H1 (cell line): Measurements from ENCODE around the gene RAVER2. TPM values are rescaled to one million over a fixed set of nuclear protein-coding genes. Genes with fewer than 3 reads are reported as not detected.

Source experiments
- CTCF ChIA-PET: fragments of 300-600 bp; sonication (Branson Sonifier 250); formaldehyde crosslinking; loops from one replicate; lab custom pipeline; 2021; ENCODE audit not compliant: partially characterized antibody; lab: Charles Lee
- POLR2A ChIA-PET: fragments of 300-600 bp; sonication (Branson Sonifier 250); formaldehyde crosslinking; loops from one replicate; lab custom pipeline; 2021; ENCODE audit warnings: inconsistent platforms; ENCODE audit not compliant: partially characterized antibody; lab: Charles Lee
- DNase-seq, 2 experiments: peaks; one replicate each; pipeline versions ENCODE4 v3.0.0 to v3.0.0-alpha.2; 2010 to 2022; ENCODE audit warnings: low spot score in 2 of 2, low read depth in 1 of 2, mixed read lengths in 1 of 2
- FAIRE-seq: peaks from 2 replicates; lab custom pipeline; 2011; peaks lifted over from hg19 to GRCh38; lab: Jason Lieb, UNC
- H2AFZ ChIP-seq: 2 replicates; pipeline ENCODE4 v1.8.1; 2012; ENCODE audit warnings: low read length, inconsistent platforms
- H2AK5ac ChIP-seq: 2 replicates; pipeline ENCODE4 v1.6.1; 2013; ENCODE audit warnings: low read depth, low read length
- H2BK120ac ChIP-seq: replicated peaks from 2 replicates; pipeline ENCODE3; 2013; ENCODE audit warnings: low read depth, low read length, inconsistent platforms
- H2BK12ac ChIP-seq: 2 replicates; pipeline ENCODE4 v1.6.1; 2013; ENCODE audit warnings: low read depth, low read length
- H2BK15ac ChIP-seq: 2 replicates; pipeline ENCODE4 v1.6.1; 2013; ENCODE audit warnings: low read length
- H2BK20ac ChIP-seq: 2 replicates; pipeline ENCODE4 v1.6.1; 2013; ENCODE audit warnings: low read length
- H2BK5ac ChIP-seq: 2 replicates; pipeline ENCODE4 v1.6.1; 2013; ENCODE audit warnings: low read depth, low read length
- H3K14ac ChIP-seq: 2 replicates; pipeline ENCODE4 v1.6.1; 2013; ENCODE audit warnings: inconsistent platforms; ENCODE audit not compliant: insufficient read length
- H3K18ac ChIP-seq: 2 replicates; pipeline ENCODE4 v1.6.1; 2013; ENCODE audit warnings: low read length; ENCODE audit errors: extremely low read depth
- H3K23ac ChIP-seq: 2 replicates; pipeline ENCODE4 v1.6.1; 2013; ENCODE audit warnings: inconsistent platforms; ENCODE audit not compliant: insufficient read length
- H3K23me2 ChIP-seq: 2 replicates; pipeline ENCODE4 v1.6.1; 2013; ENCODE audit warnings: low read depth, low read length
- H3K27ac ChIP-seq: 2 replicates; pipeline ENCODE4 v1.6.1; 2011; ENCODE audit warnings: low read depth, low read length, inconsistent platforms
- H3K27me3 ChIP-seq, 4 experiments: replicated peaks in 1 of 4; 1 replicate in 1 of 4; 2 replicates in 3 of 4; pipeline versions ENCODE4 v1.6.1 to v1.8.1; 2011 to 2013; ENCODE audit warnings: low read length in 3 of 4, mild to moderate bottlenecking in 3 of 4, inconsistent platforms in 2 of 4, mixed read lengths in 2 of 4, moderate library complexity in 1 of 4; ENCODE audit not compliant: control insufficient read depth in 3 of 4, insufficient read depth in 3 of 4; ENCODE audit errors: extremely low read depth in 1 of 4
- H3K36me3 ChIP-seq, 4 experiments: 2 replicates each; pipeline versions ENCODE4 v1.6.1 to v1.8.1; 2011 to 2013; ENCODE audit warnings: mild to moderate bottlenecking in 4 of 4, low read length in 3 of 4, moderate library complexity in 2 of 4, control low read depth in 1 of 4, inconsistent platforms in 1 of 4; ENCODE audit not compliant: insufficient read depth in 4 of 4, control insufficient read depth in 2 of 4
- H3K4ac ChIP-seq: replicated peaks from 2 replicates; pipeline ENCODE3; 2013; ENCODE audit warnings: low read length, low read depth, mixed read lengths, inconsistent platforms; ENCODE audit not compliant: insufficient read length
- H3K4me1 ChIP-seq, 4 experiments: replicated peaks in 1 of 4; 1 replicate in 1 of 4; 2 replicates in 3 of 4; pipeline versions ENCODE4 v1.6.1 to v1.8.1; 2011 to 2013; ENCODE audit warnings: low read length in 3 of 4, inconsistent platforms in 2 of 4, mixed read lengths in 1 of 4; ENCODE audit not compliant: insufficient read depth in 4 of 4, control insufficient read depth in 3 of 4
- H3K4me2 ChIP-seq, 2 experiments: 2 replicates each; pipeline versions ENCODE4 v1.6.1 to v1.8.1; 2011 to 2013; ENCODE audit warnings: low read depth in 2 of 2, low read length in 2 of 2, control low read depth in 1 of 2, inconsistent platforms in 1 of 2, mild to moderate bottlenecking in 1 of 2; ENCODE audit not compliant: insufficient read depth in 1 of 2
- H3K4me3 ChIP-seq, 4 experiments: fragments of 200-600, 300-600 bp in 1 of 4; sonication (generic), shearing (Covaris generic), sonication (Bioruptor Twin) in 1 of 4; 2 replicates each; pipeline versions ENCODE4 v1.5.1 to v1.8.1; 2011 to 2016; ENCODE audit warnings: low read length in 4 of 4, low read depth in 3 of 4, control low read depth in 2 of 4, inconsistent platforms in 2 of 4, mild to moderate bottlenecking in 2 of 4, mixed read lengths in 1 of 4, moderate library complexity in 1 of 4; ENCODE audit not compliant: insufficient read depth in 2 of 4; ENCODE audit errors: extremely low read depth in 1 of 4
- H3K56ac ChIP-seq: replicated peaks from 2 replicates; pipeline ENCODE3; 2013; ENCODE audit warnings: low read depth, mild to moderate bottlenecking, mixed read lengths, low read length, inconsistent platforms; ENCODE audit not compliant: insufficient read length
- H3K79me1 ChIP-seq: 2 replicates; pipeline ENCODE4 v1.6.1; 2013; ENCODE audit warnings: low read depth, low read length, control low read depth
- H3K79me2 ChIP-seq, 2 experiments: 2 replicates each; pipeline versions ENCODE4 v1.6.1 to v1.8.1; 2012 to 2013; ENCODE audit warnings: low read length in 2 of 2, mild to moderate bottlenecking in 2 of 2, inconsistent platforms in 1 of 2; ENCODE audit not compliant: insufficient read depth in 2 of 2, control insufficient read depth in 1 of 2
- H3K9ac ChIP-seq, 4 experiments: replicated peaks in 1 of 4; 1 replicate in 1 of 4; 2 replicates in 3 of 4; pipeline versions ENCODE4 v1.6.1 to v1.8.1; 2011 to 2013; ENCODE audit warnings: low read depth in 3 of 4, low read length in 3 of 4, control low read depth in 2 of 4, mild to moderate bottlenecking in 2 of 4, moderate library complexity in 2 of 4, inconsistent platforms in 1 of 4; ENCODE audit errors: extremely low read depth in 1 of 4
- H3K9me3 ChIP-seq, 2 experiments: 2 replicates each; pipeline versions ENCODE4 v1.6.1 to v1.8.1; 2012 to 2013; ENCODE audit warnings: mild to moderate bottlenecking in 2 of 2, moderate library complexity in 2 of 2, control low read depth in 1 of 2, inconsistent platforms in 1 of 2, low read depth in 1 of 2, low read length in 1 of 2, mixed read lengths in 1 of 2; ENCODE audit not compliant: insufficient read depth in 2 of 2
- H4K20me1 ChIP-seq, 2 experiments: replicated peaks in 1 of 2; 2 replicates each; pipeline versions ENCODE3 to v1.8.1; 2011 to 2013; ENCODE audit warnings: inconsistent platforms in 2 of 2, low read length in 2 of 2, mild to moderate bottlenecking in 1 of 2; ENCODE audit not compliant: insufficient read depth in 2 of 2, control insufficient read depth in 1 of 2
- H4K5ac ChIP-seq: 2 replicates; pipeline ENCODE4 v1.6.1; 2013; ENCODE audit warnings: low read length, low read depth, mixed read lengths, inconsistent platforms; ENCODE audit not compliant: insufficient read length
- H4K8ac ChIP-seq: 2 replicates; pipeline ENCODE4 v1.8.0; 2013; ENCODE audit warnings: mild to moderate bottlenecking, moderate library complexity, low read length, inconsistent platforms; ENCODE audit not compliant: insufficient read depth; ENCODE audit errors: extremely low read depth
- H4K91ac ChIP-seq: replicated peaks from 2 replicates; pipeline ENCODE3; 2013; ENCODE audit warnings: low read length, mixed read lengths, inconsistent platforms; ENCODE audit not compliant: insufficient read length
- CHD2 ChIP-seq: IDR thresholded peaks from 2 replicates; pipeline ENCODE4 v1.6.1; 2012; ENCODE audit warnings: low read length, improper control_type of control experiment
- WGBS, 2 experiments: shearing (Covaris generic) in 1 of 2; methylation state at CpG; one replicate each; pipeline versions ENCODE4 v1.1.6 to v1.1.7; 2013 to 2015; ENCODE audit warnings: low lambda C conversion rate in 2 of 2, mixed read lengths in 2 of 2, inconsistent platforms in 1 of 2, low coverage in 1 of 2, missing lambda C conversion rate in 1 of 2; ENCODE audit not compliant: insufficient replicate concordance in 2 of 2, insufficient coverage in 1 of 2, insufficient read length in 1 of 2; ENCODE audit errors: extremely low coverage in 1 of 2, missing lambda C conversion rate in 1 of 2; 5-methylcytosine and 5-hydroxymethylcytosine counted together
- polyA plus RNA-seq, 7 experiments: library from polyadenylated mRNA; depleted of rRNA in 3 of 7; stranded (reverse) in 5 of 7; unstranded in 2 of 7; fragments of >200 nt in 5 of 7; fragments of 200-250 nt in 2 of 7; gene quantifications; 1 replicate in 5 of 7; 2 replicates in 1 of 7; 4 replicates in 1 of 7; pipeline versions ENCODE4 v1.2.1 to v1.2.3, GENCODE V29; 2011 to 2013; ENCODE audit warnings: missing spikeins in 2 of 7, mixed read lengths in 2 of 7
- total RNA-seq: library from RNA; stranded (reverse); fragmentation: NEBNext Ultra II Directional; extraction: Animal tissue kit (Norgen Biotek cat#: 25700); gene quantifications from 2 replicates; pipeline ENCODE4 v1.2.1, GENCODE V29; 2021

Gene RAVER2
- total and polyA plus RNA-seq, 2 of the 8 experiments (the other 6 are each of a cell fraction or from before 2014, with no cell fraction given) = 10.5 to 19.5 TPM

DNA sequence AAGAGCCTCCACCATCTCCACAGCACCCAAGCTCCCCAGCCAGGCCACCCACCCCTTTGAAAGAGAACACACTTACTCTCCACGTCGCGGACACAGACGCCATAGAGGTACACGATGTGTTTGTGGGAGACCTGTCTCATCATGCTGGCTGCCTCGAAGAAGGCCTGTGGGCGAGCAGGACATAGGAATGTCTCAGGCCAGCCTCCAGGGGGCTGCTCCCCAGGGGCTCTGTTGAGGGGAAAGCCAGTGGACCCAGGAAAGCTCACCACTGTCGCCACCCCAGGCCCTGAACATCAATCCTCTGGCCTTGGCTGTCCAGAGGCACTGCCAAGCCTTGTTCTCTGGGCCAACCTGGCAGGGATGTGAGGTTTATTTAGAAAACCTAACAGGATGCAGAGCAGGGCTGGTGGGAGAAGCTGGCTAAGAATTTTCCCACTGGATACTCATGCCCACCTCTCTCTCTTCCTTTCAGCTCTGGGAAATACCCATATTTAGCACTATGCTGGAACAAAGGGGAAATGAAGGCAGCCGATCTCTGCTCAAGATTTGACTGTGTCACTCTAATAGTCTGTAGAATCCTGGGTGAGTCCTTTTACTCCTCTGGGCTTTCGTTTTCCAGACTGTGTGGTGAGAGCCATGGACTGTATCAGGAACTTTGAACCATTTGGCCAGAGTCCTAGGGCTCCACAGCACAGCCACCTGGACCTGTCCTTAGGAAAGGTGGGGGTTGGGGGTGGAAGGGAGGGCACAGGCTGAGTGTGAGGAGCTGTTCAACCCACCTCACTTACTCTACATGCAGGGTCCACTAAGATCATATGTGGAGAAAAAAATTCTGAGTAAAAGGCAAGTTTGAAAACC, 101.9 kb downstream of the RAVER2 start:
- no peak overlapping the region for H3K4ac ChIP-seq
- no peaks in the 10 kb centered on the region for H3K27me3 ChIP-seq
- no peak overlapping the region for H3K27ac ChIP-seq
- FAIRE-seq = no peak
- H3K4me3 ChIP-seq = no peak overlapping the region
- no peaks in the 10 kb centered on the region; a peak in 1 of 8 replicates for H3K36me3 ChIP-seq
- no peaks in the 10 kb centered on the region for H3K79me1 ChIP-seq
- H3K9ac ChIP-seq = no peak overlapping the region
- CTCF ChIA-PET = interaction anchor here (0.6 to 1.3 kb wide), 2 partner anchors 10 to 63 kb away, joined by 3 to 4 read pairs; no protein-coding TSS in a partner anchor
- H2AK5ac ChIP-seq = no peak overlapping the region
- DNase-seq = no peak
- no peaks in the 10 kb centered on the region for H3K23me2 ChIP-seq
- H2BK15ac ChIP-seq = no peak overlapping the region
- H4K20me1 ChIP-seq = peaks cover 0 to 2% of the 10 kb centered on the region in 2 experiments
- no peaks in the 10 kb centered on the region for H3K9me3 ChIP-seq
- H3K4me2 ChIP-seq = no peak overlapping the region
- H3K14ac ChIP-seq = no peak overlapping the region
- no peak overlapping the region for H2BK120ac ChIP-seq
- H4K8ac ChIP-seq = no peak overlapping the region
- no peak overlapping the region for H4K91ac ChIP-seq
- H2AFZ ChIP-seq = no peak overlapping the region
- TF ChIP-seq CHD2 = no peak
- H3K4me1 ChIP-seq = no peaks in the 10 kb centered on the region
- no peak overlapping the region for H2BK5ac ChIP-seq
- POLR2A ChIA-PET = interaction anchor here (0.6 kb wide), 1 partner anchor 168 kb away, joined by 3 read pairs; no protein-coding TSS in a partner anchor
- H2BK20ac ChIP-seq = no peak overlapping the region
- H2BK12ac ChIP-seq = no peak overlapping the region
- no peak overlapping the region for H4K5ac ChIP-seq
- WGBS, 2 experiments = 96% methylated on average over 10 of the region's 10 CpGs; no CpG with 5 or more reads in 1 of the 2 experiments
- H3K56ac ChIP-seq = no peak overlapping the region
- H3K23ac ChIP-seq = no peak overlapping the region
- H3K79me2 ChIP-seq = no peaks in the 10 kb centered on the region
- H3K18ac ChIP-seq = no peak overlapping the region
